GM21515 (cell line): ENCODE results near the gene MACROD2.
A peak's percentile ranks its signal among the peaks of the same experiment; 100 is the strongest.

Experiments used
- ATAC-seq: cut with Tn5 transposase; IDR thresholded peaks from one replicate; pipeline ENCODE4 v1.9.1; 2021; ENCODE audit not compliant: unreplicated experiment

Gene MACROD2

DNA sequence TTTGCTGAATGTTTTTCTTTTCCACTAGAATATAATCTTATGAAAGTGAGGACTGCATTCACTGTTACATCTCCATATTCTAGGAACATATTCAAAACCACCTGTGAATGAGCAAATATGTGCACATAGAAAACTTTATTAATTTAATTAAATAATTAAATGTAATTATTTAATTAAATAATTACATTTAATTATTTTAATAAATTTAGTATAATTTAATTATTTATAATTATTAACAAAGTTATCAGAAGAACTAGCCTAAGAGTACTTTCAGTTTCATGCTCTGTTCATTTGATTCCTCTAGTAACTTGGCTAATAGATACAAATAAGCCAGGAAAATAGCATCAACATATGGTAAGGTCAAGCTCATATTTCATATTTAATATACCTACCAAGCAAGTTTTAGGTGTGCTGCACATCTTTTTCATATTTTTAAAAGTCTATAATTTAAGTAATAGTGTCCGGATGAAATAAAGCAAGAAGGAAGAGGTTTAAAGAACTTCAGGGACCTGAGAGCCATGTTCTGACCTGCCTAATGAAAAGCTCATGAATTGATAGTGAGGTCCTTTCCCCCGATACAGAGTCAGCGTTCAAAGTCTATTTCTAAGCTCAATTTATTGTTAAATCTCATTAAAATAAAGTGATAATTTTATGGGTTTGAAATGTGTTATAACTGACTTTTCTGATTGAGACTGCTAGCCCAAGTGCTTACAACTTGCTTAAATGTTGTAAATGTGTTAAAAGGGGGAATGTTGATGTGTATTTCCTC, 703.5 kb downstream of the MACROD2 start:
- ATAC-seq: no peak

DNA sequence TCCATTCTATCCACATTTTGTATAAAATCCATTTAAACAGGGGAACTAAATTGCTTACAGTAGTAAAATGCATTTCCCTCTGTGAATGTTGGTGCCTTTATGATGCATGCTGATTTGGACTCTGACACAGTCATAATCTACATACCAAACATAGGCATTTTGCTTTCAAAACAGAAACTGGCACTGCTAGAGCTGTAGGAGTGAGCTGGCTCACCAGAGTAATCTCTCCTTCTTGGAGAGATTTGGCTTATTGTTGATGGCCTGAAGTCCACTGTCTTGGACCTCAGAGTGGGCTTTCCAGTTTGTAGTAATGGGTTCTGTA, 705.3 kb downstream of the MACROD2 start:
- no peak for ATAC-seq

DNA sequence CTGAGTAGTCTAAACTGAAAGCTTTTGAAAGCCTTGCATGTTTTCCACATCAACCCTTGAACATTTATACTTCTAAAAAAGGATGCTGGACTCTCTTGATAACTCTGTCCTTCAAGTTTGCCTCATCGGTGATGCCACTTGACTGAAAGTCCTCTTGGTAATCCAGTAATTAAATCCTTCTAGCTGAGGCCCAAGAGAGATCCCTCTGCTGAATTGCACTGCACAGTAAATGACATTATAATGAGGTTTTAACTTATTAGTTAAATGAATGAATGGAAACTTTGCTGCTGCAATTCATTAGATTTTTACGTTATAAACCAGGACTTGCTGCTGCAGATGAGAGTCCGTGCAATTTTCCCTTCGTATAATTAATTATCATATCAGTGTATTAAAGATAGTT, 706.0 kb downstream of the MACROD2 start:
- ATAC-seq: no peak

- ATAC-seq: no peak
Measured at GRCh38 chr20:14706555-14706954, 711.2 kb downstream of the MACROD2 start.

GRCh38 chr20:14707026-14707680, 711.8 kb downstream of the MACROD2 start:
- ATAC-seq: no peak

- ATAC-seq: no peak
Measured at GRCh38 chr20:14707865-14708596, 712.7 kb downstream of the MACROD2 start.

- no peak for ATAC-seq
Measured at GRCh38 chr20:14709439-14709838, 714.1 kb downstream of the MACROD2 start.

DNA sequence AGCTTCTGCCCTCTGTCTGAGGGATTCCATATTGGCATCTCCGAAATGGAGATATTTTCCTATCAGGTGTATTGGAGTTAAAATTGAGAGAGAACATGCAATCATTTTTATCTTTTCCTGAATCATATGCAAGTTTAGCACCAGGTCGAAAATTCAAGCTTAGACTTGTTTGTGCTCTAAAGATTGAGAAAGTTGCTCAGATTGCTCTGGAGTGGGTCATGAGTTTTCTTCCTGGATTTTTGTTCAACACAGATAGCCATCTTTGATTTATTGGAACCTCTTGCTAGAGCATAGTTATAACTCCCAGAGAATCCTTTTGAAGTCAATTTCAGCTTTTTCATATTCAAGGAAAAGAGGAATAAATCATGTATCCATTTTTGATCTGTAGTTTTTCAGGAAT, 715.6 kb downstream of the MACROD2 start:
- no peak for ATAC-seq

DNA sequence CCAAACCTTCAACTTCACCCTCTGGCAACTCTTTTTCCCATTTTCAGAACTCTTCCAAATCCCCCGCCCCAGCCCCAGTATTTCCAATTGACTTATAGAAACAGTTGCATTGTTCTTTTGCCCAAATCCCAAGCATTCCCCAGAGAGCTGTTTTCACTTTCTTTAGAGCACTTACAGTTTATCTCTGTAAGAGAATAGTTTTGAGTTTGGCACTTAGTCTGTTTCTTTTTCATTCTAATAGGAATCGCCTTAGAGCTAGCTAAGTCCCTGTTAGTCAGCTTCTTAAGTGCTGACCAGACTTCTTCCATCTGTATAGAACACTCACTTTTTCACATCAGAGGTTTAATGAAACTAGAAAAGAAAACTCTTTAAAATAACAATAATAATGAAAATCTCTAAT, 716.3 kb downstream of the MACROD2 start:
- no peak for ATAC-seq

DNA sequence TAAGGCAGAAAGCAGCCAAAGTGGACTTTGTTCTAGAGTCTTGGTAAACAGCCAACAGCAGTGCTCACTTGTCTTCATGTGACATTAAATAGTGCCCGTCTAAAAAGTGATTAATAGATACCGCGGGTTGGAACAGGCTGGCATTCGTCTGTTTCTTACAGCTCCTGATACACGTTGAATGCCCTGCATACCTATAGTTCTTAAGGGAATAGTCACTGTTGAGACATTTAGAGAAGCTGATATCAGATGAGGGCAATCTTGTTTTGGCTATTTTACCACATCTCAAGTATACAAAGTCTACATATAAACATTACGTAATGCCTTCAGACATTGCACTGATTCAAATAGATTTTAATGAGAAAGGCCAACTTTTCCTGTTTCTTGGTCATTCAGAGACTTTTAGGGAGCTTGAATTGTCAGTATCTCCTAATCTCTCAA, 717.0 kb downstream of the MACROD2 start:
- no peak for ATAC-seq

- no peak for ATAC-seq
Measured at GRCh38 chr20:14715400-14715799, 720.1 kb downstream of the MACROD2 start.

GRCh38 chr20:14716351-14716801, 721.1 kb downstream of the MACROD2 start:
- ATAC-seq: no peak

DNA sequence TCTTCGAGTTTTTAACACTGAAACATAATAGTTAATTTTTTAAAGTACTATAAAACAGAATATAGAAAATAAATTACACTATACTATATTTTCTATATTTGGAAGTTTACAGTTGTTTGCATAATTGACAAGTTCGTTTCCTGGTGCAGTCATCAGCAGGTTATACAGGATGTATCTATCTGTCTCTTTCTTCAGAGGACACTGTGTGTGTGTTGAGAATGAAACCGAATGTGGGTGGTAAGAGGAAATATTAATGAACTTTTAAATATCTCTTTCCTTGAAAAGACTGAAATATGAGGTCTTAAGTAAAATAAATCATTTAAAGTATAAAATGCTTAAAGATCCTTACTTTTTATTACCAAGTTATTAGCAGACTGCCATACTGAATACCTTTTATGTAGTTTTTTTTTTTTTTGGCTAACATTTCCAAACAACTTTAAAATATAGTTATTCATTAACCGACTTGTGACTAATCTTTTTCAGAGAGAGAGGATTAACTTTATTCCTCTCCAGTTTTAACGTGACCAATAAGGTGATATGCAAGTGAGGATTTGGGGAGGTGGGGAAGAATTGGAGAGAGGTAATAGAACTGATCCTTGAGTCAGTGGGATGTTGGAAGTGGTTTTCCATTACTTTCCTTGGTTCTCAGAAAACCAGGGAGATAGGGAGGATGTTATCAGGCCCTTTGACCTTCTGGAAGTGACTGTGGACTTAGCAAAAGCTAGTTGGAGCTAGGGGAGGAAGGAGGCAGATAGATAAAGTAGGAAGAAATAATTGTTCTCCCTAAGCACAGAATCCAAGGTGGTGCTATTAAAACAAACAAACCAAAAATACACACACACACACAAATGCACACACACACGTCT, 722.1 kb downstream of the MACROD2 start:
- ATAC-seq: peak; percentile 74

- no peak for ATAC-seq
Measured at GRCh38 chr20:14720251-14720650, 724.9 kb downstream of the MACROD2 start.

DNA sequence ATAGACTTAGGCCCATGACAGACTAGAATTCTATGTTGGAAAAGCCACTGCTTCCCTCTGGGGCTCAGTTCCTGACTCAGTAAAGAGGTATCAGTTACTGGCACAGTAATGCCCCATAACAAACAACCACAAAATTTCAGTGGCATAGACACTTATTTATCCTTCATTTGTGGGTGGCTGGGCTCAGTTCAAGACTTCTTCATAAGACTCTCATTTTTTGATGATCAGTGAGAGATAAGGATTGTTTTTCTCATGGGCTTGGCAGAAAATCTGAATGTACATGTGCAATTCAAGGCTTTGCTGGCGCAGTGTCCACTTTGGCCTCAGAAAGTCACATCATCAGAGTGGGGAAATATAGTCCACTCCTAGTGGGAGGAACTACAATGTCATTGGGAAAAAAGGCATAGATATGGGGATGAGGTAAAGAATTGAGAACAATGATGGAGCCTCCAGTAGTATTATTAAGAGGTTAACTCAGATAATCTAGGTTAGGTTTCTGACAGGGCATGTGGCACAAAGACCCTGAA, 726.7 kb downstream of the MACROD2 start:
- ATAC-seq: no peak

DNA sequence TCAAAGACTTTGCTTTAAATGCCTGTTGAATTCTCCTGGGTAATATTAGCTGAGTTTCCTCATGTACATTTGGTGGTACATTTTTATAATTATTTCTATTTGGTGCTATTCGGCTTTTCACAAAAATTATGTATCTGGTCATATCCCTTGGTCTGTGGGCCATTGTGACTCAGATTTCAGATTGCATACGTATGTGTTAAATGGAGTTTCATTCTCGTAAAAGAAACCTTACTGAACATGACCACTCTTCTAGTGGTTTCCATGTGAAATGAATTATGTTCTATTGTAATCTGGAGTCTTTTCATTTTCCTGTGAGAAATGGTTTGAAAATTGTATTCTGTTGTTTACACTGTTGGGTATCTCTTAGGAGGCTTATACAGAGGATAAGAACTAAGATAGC, 728.3 kb downstream of the MACROD2 start:
- no peak for ATAC-seq

DNA sequence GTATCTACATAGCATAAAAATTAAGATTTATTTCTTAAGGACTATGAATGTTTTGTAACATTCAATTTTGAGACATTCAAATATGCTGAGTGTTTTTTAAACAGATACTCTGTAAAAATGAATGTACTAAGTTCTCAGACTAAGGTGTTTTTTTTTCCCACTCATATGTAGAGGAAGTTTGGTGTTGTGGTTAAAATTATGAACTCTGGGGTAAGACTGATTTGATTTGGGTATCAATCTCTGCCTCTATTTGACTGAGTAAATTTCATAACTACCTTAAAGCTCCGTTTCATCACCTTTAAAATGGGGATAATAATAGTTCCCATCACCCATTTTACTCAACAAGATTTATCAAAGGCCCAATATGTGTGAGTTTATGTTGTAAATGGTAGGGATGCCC, 728.7 kb downstream of the MACROD2 start:
- no peak for ATAC-seq

DNA sequence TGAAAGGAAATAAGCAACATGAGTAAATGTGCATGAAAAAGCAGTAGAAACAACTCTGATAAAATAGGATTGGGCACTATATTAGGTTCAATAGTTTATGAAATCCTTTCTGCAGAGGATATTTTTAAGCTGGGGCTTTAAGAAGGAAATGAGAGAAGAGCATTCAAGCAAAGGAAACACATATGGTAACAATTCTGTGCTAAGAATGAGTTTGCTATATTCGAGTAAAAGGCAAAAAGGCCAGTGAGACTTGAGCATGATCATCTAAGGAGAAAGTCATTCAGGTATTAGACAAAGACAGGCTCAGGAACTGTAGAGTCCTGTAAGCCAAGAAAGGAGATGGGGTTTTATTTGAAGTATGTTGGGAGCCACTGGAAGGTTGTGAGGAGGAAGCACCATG, 729.2 kb downstream of the MACROD2 start:
- ATAC-seq: no peak

DNA sequence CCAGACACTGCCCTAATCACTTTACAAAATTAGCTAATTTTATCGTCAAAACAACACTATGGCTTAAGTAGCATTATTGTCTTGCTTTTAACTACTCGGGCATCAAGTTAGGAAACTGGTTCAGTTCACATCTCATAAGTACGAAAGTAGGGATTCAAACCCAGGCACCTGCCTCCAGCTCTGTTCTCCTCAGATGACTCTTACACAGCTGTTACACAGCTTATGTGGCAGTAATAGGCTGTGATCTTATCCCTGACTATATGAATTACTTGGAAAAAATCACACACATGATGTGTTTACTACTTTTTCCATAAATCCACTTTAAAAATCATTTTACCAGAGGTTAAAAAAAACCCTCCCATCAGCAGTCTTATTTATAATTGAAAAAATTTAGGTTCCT, 731.3 kb downstream of the MACROD2 start:
- no peak for ATAC-seq

GRCh38 chr20:14727485-14728150, 732.3 kb downstream of the MACROD2 start:
- ATAC-seq: no peak
